HG02970 (cell line): ENCODE results near the gene COX5B.
"Not testable (repeated sequence)": the region's sequence is repeated elsewhere in the genome, so short reads cannot be mapped to it uniquely, and the experiment has no call there.

ENCODE experiments used
- ATAC-seq: cut with Tn5 transposase; IDR thresholded peaks from one replicate; pipeline ENCODE4 v1.9.1; 2021; ENCODE audit warnings: mild to moderate bottlenecking, moderate library complexity, moderate number of reproducible peaks; ENCODE audit not compliant: unreplicated experiment, low FRiP score

Gene COX5B, protein sequence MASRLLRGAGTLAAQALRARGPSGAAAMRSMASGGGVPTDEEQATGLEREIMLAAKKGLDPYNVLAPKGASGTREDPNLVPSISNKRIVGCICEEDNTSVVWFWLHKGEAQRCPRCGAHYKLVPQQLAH

DNA sequence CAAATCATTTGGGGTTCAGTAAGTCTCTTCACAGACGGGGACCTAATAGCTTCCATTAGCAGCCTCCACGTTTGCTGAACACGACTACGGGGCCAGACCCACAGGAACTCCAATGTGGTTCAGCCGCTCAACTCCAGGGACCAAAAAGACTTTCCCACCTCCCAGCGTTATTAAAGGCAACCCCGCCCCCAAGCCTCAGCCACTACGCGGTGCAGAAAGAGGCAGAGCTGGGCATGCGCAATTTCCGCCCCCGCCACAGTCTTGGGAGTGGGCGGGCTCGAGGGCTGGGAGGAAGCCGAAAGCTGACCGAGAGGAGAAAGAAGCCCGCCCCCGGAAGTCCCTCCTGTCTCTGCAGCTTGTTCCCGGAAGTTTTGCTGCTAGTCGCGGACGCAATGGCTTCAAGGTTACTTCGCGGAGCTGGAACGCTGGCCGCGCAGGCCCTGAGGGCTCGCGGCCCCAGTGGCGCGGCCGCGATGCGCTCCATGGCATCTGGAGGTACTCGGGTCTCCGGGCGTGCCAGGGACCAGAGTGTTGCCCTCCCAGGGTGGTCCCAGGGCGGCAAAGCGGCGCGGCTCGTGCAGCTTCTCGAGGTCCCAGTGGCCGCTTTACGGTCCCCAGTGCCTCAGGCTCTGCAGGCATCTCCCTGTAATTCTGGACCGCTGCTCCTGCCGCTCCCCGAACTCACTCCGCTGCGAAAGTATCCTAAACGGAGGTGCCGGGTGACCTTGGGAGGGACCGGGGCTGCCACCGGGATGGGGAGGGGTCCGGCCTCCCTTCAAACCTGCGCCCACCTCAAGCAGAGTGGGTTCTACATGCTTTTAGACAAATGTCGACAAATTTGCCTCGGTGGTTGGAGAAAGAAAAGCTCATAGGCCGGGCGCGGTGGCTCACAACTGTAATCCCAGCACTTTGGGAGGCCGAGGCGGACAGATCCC is at the start of gene COX5B:
Gene COX5B, plus strand, starts transcription at position 368 of the 935 bp plus-strand sequence. Its CDS starts 25 bp downstream, at position 393.
- peak; percentile 92 for ATAC-seq

DNA sequence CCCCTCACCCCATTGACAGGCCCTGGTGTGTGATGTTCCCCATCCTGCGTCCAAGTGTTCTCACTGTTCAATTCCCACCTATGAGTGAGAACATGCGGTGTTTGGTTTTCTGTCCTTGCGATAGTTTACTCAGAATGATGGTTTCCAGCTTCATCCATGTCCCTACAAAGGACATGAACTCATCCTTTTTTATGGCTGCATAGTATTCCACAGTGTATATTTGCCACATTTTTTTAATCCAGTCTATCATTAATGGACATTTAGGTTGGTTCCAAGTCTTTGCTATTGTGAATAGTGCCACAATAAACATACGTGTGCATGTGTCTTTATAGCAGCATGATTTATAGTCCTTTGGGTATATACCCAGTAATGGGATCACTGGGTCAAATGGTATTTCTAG is 49.7 kb upstream of the COX5B start:
- not testable (repeated sequence) for ATAC-seq

DNA sequence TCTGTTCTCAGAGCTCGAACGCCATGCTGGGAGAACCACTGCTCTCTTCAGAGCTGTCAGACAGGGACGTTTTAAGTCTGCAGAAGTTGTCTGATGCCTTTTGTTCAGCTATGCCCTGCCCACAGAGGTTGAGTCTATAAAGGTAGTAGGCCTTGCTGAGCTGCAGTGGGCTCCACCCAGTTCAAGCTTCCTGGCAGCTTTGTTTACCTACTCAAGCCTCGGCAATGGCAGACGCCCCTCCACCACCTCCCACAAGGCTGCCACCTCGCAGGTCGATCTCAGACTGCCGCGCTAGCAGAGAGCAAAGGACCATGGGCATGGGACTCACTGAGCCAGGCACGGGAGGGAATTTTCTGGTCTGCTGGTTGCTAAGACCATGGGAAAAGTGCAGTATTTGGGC is 44.3 kb upstream of the COX5B start:
- ATAC-seq: not testable (repeated sequence)

GRCh38 chr2:97605109-97605508 is 40.8 kb upstream of the COX5B start:
- ATAC-seq: not testable (repeated sequence)

DNA sequence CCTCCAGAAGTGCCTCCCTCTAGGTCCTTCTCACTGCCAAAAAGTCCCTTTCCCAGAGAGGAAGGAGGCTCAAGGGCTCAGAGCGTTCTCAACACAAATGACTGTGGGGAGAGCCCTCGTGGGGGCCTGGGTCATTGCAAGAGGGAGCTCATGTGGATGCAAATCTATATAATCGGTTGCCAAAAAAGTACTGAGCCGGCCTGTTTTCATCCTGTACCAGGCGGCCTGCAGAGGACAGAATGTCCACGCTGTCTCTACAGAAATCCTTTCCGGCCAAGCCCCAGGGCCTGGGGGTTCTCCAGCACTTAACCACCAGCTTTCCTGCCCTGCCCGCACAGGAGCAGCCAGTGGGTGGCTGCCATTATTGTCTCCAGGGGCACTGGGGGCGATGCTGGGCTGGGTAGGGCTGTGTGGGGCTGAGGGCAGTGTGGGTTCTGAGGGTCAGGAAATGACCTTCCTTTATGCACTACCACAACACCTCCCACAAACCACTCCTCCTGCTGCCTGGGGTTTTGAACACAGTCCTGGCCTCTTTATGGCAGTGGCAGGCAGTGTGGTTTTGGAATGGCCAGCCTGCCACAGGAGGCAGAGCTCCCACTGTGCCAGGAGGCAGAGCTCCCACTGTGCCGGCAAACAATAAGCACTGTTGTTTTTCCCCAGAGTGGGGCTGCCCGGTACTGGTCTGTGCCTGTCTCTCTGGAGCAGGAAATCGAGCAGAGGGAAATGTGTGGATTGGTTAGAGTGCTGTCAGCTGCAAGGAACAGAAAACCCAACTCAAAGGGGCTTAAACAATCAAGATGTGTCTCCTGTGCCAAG is 40.1 kb upstream of the COX5B start:
- not testable (repeated sequence) for ATAC-seq

- not testable (repeated sequence) for ATAC-seq
Measured at GRCh38 chr2:97608745-97609144, 37.1 kb upstream of the COX5B start.

DNA sequence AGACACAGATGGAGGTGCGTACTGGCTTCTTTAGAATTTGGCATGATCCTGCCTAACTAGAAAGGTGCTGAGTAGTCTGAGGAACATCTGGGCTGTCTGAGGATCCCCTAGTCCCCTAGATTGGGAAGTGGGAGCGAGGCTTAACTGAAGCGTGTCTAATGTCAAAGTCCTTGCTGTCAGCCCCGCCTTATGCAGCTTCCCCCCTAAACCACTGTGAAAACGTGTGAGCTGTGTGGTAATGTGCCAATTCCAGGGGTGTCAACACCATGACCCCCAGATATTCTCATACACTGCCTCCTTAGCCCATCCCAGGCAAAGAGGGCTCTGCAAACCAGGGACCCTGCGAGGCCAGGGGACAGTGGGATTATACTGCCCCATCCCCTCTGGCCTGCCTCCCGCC is 34.0 kb upstream of the COX5B start:
- ATAC-seq: not testable (repeated sequence)

DNA sequence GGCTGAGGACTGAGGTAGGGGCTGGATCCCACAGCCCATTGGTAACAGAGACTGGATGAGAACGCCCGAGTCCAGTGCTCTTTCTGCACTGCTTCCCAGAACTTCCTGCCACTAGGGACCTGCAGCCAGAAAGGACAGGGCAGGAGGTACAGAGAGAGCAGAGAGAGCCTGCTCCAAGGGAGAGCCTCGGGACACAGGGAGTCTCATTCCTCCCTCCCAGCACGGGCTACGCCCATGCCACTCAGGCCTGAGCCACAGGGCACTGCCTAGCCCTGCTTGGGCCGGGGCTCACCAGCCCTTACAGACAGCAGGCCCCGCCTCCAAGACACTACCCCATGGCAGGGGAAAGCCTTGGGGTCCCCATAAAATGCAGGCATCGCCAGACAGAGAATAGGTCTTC is 30.1 kb upstream of the COX5B start:
- not testable (repeated sequence) for ATAC-seq

DNA sequence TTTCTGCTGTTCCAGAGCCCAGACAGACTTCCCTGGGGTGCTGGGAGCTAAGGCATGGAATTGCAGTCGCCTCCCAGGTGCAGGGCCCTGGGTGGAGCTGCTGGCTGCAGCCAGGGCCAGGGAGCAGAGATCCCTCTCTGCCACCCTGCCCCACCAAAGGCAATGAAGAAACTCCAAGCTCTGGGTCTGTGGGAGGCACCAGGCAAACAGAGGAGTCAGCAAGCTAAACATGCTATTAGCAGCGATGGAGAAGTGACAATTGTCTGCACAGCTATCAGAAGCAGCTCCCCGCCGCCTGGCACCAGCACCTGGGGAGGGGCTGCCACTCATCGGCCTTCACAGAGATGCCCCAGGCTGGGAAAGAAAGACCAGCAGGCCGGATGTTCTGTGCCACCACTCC is 28.0 kb upstream of the COX5B start:
- no peak for ATAC-seq

- ATAC-seq: not testable (repeated sequence)
Measured at GRCh38 chr2:97618939-97619827, 26.7 kb upstream of the COX5B start.

GRCh38 chr2:97620492-97620891 is 25.4 kb upstream of the COX5B start:
- ATAC-seq: not testable (repeated sequence)

GRCh38 chr2:97622976-97623375 is 22.9 kb upstream of the COX5B start:
- ATAC-seq: not testable (repeated sequence)

GRCh38 chr2:97625354-97626048 is 20.4 kb upstream of the COX5B start:
- ATAC-seq: not testable (repeated sequence)

DNA sequence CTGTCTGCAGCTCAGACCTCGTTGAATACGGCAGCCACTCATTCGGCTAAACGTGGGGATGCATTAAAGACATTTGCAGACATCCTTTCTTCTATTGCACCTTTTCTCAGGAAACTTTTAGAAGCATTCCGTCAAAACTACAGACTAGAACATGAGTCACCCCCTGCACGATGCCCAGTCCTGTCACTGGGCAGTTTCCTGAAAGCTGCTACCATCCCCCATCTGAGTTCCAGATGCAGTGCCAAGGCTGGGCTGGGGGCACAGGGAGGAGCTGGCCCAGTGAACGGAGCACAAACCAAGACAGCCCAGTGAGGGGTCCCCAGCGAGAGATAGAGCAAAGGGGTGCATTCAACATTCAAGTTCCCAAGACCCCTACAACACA is 19.8 kb upstream of the COX5B start:
- ATAC-seq: not testable (repeated sequence)

DNA sequence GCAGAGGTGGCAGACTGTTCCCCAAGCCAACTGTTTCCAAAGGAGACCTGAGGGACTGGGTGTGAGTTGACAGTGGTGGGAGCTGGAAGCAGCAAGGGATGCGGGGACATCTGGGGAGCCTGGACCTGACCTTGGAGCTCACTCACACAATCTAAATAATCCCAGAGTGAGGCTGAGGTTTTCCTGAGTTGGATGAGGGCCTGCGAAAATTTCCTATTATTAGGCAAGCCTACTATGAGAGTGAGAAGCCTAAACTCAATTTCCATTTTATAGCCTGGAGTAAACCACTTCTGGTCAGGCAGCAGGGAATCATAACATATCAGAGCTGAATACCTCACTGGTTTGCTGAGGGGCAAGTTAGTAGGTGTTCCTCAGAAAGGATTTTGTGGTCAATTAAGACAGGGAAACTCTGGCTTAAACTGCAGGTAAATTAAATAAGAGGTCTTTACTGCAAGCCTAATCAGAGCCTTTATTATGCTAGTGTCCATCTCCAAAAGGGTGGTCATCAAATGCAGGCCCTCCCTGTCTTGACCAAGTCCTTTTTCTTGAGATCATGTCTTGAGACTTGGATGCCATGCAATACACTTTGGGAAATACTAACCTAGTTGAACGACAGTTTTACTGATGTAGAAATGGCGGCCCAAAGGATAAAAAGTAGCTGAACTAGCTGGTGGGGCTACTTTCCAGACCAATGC is 1.7 kb upstream of the COX5B start:
- no peak for ATAC-seq

DNA sequence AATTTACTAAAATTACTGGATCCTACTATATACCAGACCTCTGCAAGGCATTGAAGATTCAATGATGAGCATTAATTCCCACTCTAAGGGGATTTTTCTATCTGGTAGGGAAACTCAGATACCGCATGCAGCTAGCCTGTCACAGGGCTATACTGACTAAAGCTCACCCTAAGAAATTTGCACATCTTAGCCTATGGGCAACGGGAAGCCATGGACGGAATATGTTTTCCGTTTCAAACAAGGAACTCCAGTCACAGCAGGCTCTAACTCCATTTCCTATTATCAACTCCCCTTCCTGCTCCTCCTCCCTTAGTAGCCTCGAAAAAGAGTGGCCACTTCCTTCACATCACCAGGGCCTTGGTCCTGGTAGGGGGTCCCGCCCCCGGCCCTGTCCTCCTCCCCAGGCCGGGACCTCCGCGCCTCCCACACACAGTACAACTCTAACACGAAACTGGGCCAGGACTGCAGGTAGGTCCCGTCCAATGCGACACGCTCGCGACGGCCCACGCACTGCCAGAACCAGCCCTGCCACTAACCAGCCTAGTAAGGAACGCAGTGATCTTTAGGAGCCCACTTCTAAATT is 659 bp upstream of the COX5B start:
- peak; percentile 27 for ATAC-seq

- no peak for ATAC-seq
Measured at GRCh38 chr2:97646977-97647376, 1.1 kb downstream of the COX5B start.

DNA sequence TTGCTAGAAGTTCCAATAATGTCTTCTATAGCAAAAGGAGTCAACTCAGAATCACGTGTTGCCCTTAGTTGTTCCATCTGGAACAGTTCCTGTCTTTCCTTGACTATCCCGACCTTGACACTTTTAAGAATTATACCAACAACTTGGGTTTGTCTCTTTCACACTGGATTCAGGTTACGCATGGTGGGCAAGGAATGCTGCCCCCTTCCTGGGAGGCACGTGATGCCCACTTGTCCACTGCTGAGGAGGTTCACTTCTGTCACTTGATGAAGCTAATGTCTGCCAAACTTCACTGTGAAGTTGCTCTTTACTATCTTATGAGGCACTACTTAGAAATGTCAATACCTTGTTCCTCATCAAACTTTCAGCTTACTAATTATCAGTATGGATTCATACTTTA is 5.3 kb downstream of the COX5B start:
- ATAC-seq: no peak
